Head of caudate nucleus (tissue), 42 donors: Measurements from ENCODE around the gene WNK4.
"Not testable (repeated sequence)": the region's sequence is repeated elsewhere in the genome, so short reads cannot be mapped to it uniquely, and the experiment has no call there.

Source experiments
- DNase-seq, 42 donors: peaks; one replicate each; pipeline versions ENCODE4 v3.0.0 to v3.0.0-alpha.2; 2020 to 2021; ENCODE audit warnings: mixed read lengths in 7 of 42
- intact Hi-C: fragments of 100-400 bp; cut with DNase I; formaldehyde crosslinking; loops from one replicate; pipeline ENCODE4 v1.15.0; 2022

WNK4 gene

GRCh38 chr17:42779936-42780850 is at the start of gene WNK4:
Gene WNK4, plus strand, starts transcription at chr17:42780610. Its CDS starts 89 bp downstream, at chr17:42780699.
- DNase-seq, result no peak
- intact Hi-C loops, result no loop called here

- intact Hi-C loops, result no loop called here
- DNase-seq, result no peak
Observed at GRCh38 chr17:42740699-42741098, 39.7 kb upstream of the WNK4 start.

DNA sequence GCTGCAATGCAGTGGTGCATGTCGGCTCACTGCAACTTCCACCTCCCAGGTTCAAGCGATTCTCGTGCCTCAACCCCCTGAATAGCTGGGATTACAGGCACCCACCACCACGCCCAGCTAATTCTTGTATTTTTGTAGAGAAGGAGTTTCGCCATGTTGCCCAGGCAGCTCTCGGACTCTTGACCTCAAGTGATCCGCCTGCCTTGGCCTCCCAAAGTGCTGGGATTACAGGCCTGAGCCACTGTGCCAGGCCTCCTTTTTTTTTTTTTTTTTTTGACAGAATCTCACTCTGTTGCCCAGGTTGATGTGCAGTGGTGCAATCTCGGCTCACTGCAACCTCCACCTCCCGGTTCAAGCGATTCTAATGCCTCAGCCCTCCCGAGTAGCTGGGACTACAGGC is 37.5 kb upstream of the WNK4 start:
- intact Hi-C loops, DNase-seq: not testable (repeated sequence)

- intact Hi-C loops, result no loop called here
- peak in 1 of 42 donors; percentile 17 for DNase-seq
Observed at GRCh38 chr17:42743595-42744282, 36.7 kb upstream of the WNK4 start.

DNA sequence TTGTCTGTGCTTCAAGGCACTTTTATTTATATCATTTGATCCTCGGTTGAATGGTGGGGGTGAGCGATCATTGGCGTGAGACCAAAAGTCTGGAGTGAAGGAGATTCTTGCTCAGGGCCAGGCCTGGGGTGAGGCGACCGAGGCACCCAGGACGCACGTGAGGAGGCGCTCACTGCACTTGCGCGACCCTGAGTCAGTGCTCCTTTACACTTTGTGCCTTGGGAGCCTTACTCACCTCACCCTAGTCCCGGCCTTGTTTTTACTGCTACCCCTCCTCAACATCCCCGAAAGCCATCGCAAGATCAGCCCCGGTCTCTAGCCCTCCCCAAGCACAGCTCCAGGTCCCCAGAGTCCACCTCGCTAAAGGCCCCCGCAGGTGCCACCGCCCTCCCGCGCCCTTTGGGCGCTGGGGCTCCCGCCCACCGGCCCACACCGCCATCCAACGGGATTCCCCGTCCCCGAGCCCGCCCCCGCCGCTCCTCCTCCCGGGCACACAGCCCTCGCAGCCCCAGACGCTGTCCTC is 36.1 kb upstream of the WNK4 start:
- intact Hi-C loops, result no loop called here
- DNase-seq, result peak; percentile 29 to 79 (median 66)

DNA sequence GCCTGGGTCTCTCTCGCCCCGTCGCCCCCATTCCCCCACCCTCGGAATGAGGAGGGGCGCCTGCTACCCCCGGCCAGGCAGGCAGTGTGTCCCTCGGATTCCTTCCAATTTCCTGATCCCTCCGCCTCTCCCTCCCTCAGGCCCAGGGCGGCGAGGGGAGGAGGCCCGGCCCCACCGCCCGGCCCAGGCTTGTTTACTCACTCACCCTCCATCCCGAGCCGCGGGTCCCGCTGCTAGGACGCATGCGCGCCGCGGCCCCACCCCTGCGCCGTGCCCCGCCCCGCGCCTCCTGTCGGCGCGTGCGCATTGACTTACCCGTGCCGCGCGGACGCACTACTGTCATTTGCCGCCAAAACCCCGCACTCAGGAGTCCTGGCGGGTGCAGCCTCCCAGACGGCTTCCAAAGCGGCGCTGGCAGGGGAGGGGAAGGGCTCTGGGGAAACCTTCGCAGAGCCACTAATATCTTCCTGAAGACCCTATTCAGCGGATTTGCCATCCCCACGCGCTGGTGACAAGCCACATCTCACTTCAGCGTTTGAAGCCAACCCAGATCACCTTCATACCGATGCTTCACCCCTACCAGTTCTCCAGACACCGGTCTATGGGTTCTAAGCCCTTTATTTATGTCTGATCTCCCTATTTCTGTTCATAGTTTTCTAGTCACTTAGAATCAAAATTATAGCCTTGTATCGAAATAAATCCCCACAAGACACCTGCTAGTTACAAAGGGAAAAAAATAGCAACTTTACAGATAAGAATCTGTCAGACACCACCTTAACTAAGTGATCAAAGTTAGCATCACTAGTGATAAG is 35.4 kb upstream of the WNK4 start, which contains the start of gene EZH1:
TSS of gene EZH1 (minus strand) at position 235 of the 812 bp plus-strand sequence. CDS start 16,099 bp downstream, outside the sequence.
- intact Hi-C loops, result no loop called here
- DNase-seq, result peak; percentile 71 to 94 (median 89)

DNA sequence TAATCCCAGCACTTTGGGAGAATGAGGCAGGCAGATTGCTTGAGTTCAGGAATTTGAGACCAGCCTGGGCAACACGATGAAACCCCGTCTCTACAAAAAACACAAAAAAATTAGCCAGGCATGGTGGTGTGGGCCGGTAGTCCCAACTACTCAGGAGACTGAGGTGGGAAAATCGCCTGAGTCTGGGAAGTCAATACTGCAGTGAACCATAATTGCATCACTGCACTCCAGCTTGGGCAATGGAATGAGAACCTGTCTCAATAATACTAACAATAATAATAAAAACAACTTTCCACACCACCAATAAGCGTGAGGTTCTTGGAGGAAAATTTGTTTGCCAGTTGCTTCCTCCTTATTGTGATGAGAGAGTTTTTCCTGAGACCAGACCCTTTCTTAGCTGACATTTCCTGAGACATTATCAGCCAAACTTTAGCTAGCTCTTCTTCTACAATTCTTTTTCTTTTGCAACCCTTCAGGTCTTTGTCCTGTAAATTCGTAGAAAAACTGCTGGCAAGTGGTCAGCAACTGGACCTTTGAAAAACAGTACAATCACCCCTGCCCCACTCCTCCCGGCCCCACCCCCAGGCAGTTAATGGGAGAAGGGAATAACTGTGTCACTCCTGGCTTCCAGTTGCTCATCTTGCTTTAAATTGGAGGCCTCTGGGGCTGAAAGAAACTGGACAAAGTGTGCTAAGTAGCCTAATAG is 32.1 kb upstream of the WNK4 start:
- intact Hi-C loops, result no loop called here
- no peak for DNase-seq

- intact Hi-C loops, result no loop called here
- no peak for DNase-seq
Observed at GRCh38 chr17:42748908-42749798, 31.3 kb upstream of the WNK4 start.

- intact Hi-C loops, result no loop called here
- no peak for DNase-seq
Observed at GRCh38 chr17:42750739-42751344, 29.6 kb upstream of the WNK4 start.

GRCh38 chr17:42751628-42752027 is 28.8 kb upstream of the WNK4 start:
- intact Hi-C loops, result no loop called here
- DNase-seq, result no peak

GRCh38 chr17:42754782-42755181 is 25.6 kb upstream of the WNK4 start:
- DNase-seq, result no peak
- intact Hi-C loops, result no loop called here

DNA sequence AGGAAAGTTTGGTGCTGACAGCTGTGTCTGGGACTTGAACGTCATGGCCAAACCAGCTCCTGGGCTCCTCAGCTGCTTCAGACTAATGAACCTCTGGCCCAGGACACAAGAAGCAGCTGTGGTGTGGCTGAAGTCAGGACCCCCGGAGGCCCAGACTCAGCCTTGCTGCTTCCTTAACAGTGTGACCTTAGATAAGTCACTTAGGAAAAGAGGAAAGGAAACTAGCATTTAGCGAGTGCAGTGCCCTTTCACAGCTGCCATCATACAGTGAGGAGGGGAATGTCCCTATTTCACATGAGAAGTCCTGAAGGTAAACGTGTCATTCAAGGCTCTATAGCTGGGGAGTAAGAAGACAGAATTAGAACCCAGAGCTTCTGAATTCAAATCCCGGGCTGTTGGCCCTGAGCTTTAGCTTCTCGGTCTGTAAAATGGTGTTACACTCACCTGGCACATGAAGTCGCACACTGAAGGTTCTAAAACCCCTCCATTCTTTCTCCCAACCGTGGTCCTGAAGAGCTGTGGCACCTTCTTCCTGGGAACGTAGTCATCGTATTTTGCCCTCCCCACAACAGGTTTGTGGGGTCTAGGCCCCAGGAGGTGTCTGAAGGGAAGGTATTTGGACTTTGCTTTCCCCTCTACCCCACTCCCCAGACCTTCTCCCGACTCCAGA is 20.3 kb upstream of the WNK4 start:
- DNase-seq, result no peak
- intact Hi-C loops, result loop anchor here (5.0 kb wide), 1 partner anchor 38 kb away; no protein-coding TSS in a partner anchor

- DNase-seq, result peak in 2 of 42 donors; percentile 32 to 35
- intact Hi-C loops, result loop anchor here (5.0 kb wide), 1 partner anchor 39 kb away; no protein-coding TSS in a partner anchor
Observed at GRCh38 chr17:42760652-42761581, 19.5 kb upstream of the WNK4 start, which contains the start of gene RAMP2. Gene RAMP2, plus strand, starts transcription at chr17:42761227. Its CDS starts 35 bp downstream, at chr17:42761262.

DNA sequence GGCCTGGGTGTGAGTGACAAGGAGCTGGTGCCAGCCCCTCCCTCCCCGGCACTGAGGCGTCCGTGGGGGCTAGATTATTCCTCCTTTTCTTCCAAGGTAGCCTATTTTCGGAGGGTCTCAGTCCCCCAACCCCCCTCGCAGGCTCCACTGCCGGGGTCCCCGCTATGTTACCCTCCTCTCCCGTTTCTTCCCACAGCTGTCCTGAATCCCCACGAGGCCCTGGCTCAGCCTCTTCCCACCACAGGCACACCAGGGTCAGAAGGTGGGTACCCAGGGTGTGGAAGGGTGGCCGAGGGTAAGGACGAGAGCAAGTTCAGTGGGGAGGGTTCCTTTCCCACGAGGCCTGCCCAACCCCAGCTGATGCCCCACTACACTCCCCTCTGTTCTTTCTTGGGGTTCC is 18.8 kb upstream of the WNK4 start:
- intact Hi-C loops, result loop anchor here (5.0 kb wide), 1 partner anchor 39 kb away; no protein-coding TSS in a partner anchor
- DNase-seq, result no peak

GRCh38 chr17:42766124-42766523 is 14.3 kb upstream of the WNK4 start:
- DNase-seq, result no peak
- intact Hi-C loops, result no loop called here
